Astrocyte (in vitro differentiated cells and primary cell): ENCODE results near the gene CIBAR2. TPM values are rescaled to one million over a fixed set of nuclear protein-coding genes. Genes with fewer than 3 reads are reported as not detected.

Source experiments
- DNase-seq: peaks from one replicate; pipeline ENCODE4 v3.0.0-alpha.2; 2010; ENCODE audit warnings: low read depth
- FAIRE-seq: peaks from 2 replicates; lab custom pipeline; 2011; peaks lifted over from hg19 to GRCh38; lab: Jason Lieb, UNC
- H2AFZ ChIP-seq: 2 replicates; pipeline ENCODE4 v1.6.0; 2012; ENCODE audit warnings: low read depth, low read length, inconsistent platforms
- H3K27ac ChIP-seq: 2 replicates; pipeline ENCODE4 v1.5.1; 2011; ENCODE audit warnings: low read depth, low read length, inconsistent platforms
- H3K27me3 ChIP-seq: 2 replicates; pipeline ENCODE4 v1.6.0; 2011; ENCODE audit warnings: low read length, inconsistent platforms; ENCODE audit not compliant: insufficient read depth
- H3K36me3 ChIP-seq: 2 replicates; pipeline ENCODE4 v1.5.1; 2011; ENCODE audit warnings: low read length, inconsistent platforms; ENCODE audit not compliant: insufficient read depth
- H3K4me1 ChIP-seq: 2 replicates; pipeline ENCODE4 v1.5.1; 2011; ENCODE audit warnings: low read length, inconsistent platforms; ENCODE audit not compliant: insufficient read depth
- H3K4me2 ChIP-seq: 2 replicates; pipeline ENCODE4 v1.6.0; 2012; ENCODE audit warnings: low read length, inconsistent platforms
- H3K4me3 ChIP-seq: 2 replicates; pipeline ENCODE4 v1.5.1; 2011; ENCODE audit warnings: low read depth, mild to moderate bottlenecking, low read length, inconsistent platforms; ENCODE audit not compliant: insufficient read depth
- H3K79me2 ChIP-seq: 2 replicates; pipeline ENCODE4 v1.6.0; 2012; ENCODE audit warnings: mild to moderate bottlenecking, low read length, inconsistent platforms; ENCODE audit not compliant: insufficient read depth
- H3K9ac ChIP-seq: 2 replicates; pipeline ENCODE4 v1.6.0; 2012; ENCODE audit warnings: mild to moderate bottlenecking, low read length, inconsistent platforms
- H3K9me3 ChIP-seq: 2 replicates; pipeline ENCODE4 v1.5.1; 2012; ENCODE audit warnings: low read depth, mild to moderate bottlenecking, low read length, inconsistent platforms; ENCODE audit not compliant: insufficient read depth
- H4K20me1 ChIP-seq: 2 replicates; pipeline ENCODE4 v1.6.0; 2012; ENCODE audit warnings: low read length, inconsistent platforms; ENCODE audit not compliant: insufficient read depth
- H3K27ac Mint-ChIP-seq: one replicate; pipeline ENCODE4 v1.8.0; 2021; ENCODE audit warnings: mild to moderate bottlenecking, mixed read lengths; ENCODE audit not compliant: unreplicated experiment
- H3K27me3 Mint-ChIP-seq: one replicate; pipeline ENCODE4 v1.8.0; 2021; ENCODE audit warnings: low read depth, mixed read lengths; ENCODE audit not compliant: unreplicated experiment
- H3K36me3 Mint-ChIP-seq: one replicate; pipeline ENCODE4 v1.8.0; 2021; ENCODE audit warnings: low read depth, mixed read lengths; ENCODE audit not compliant: unreplicated experiment
- H3K4me1 Mint-ChIP-seq: one replicate; pipeline ENCODE4 v1.8.0; 2021; ENCODE audit warnings: low read depth, mixed read lengths; ENCODE audit not compliant: unreplicated experiment
- H3K4me3 Mint-ChIP-seq: one replicate; pipeline ENCODE4 v1.8.0; 2021; ENCODE audit warnings: mild to moderate bottlenecking, moderate library complexity, mixed read lengths; ENCODE audit not compliant: unreplicated experiment
- H3K9me3 Mint-ChIP-seq: one replicate; pipeline ENCODE4 v1.8.0; 2021; ENCODE audit warnings: mild to moderate bottlenecking, mixed read lengths; ENCODE audit not compliant: unreplicated experiment
- CTCF ChIP-seq: IDR thresholded peaks from 2 replicates; pipeline ENCODE4 v1.5.1; 2011; ENCODE audit warnings: low read depth, mild to moderate bottlenecking, inconsistent platforms, low read length, moderate library complexity; ENCODE audit not compliant: insufficient read depth
- EZH2 ChIP-seq: IDR thresholded peaks from 2 replicates; pipeline ENCODE4 v1.6.1; 2012; ENCODE audit warnings: mild to moderate bottlenecking, low read length, inconsistent platforms; ENCODE audit not compliant: insufficient read depth
- total RNA-seq: library from RNA; stranded (reverse); gene quantifications from 2 replicates; pipeline ENCODE4 v1.2.1, GENCODE V29; 2021

CIBAR2 gene
- total RNA-seq, 1 donor from 2014 or later: not detected

GRCh38 chr16:85157813-85158742 lies 45.8 kb upstream of the CIBAR2 start:
- peak overlapping the region; percentile 31 for H3K4me3 Mint-ChIP-seq
- Histone ChIP-seq H3K4me2 (no peak overlapping the region), H3K27ac (no peak overlapping the region), H3K4me1 (peaks cover 20% of the 10 kb centered on the region), H2AFZ (no peak overlapping the region), H3K27me3 (no peaks in the 10 kb centered on the region), H3K79me2 (no peaks in the 10 kb centered on the region), H3K36me3 (no peaks in the 10 kb centered on the region), H4K20me1 (no peaks in the 10 kb centered on the region), H3K4me3 (no peak overlapping the region), H3K9ac (no peak overlapping the region), H3K9me3 (no peaks in the 10 kb centered on the region)
- H3K4me1 Mint-ChIP-seq: peaks cover 24% of the 10 kb centered on the region
- no peaks in the 10 kb centered on the region for H3K36me3 Mint-ChIP-seq
- TF ChIP-seq EZH2 (no peak), CTCF (no peak)
- peak overlapping the region; percentile 58 for H3K27ac Mint-ChIP-seq
- FAIRE-seq (no peak), DNase-seq (no peak)
- no peaks in the 10 kb centered on the region for H3K9me3 Mint-ChIP-seq
- peaks cover 5% of the 10 kb centered on the region for H3K27me3 Mint-ChIP-seq

DNA sequence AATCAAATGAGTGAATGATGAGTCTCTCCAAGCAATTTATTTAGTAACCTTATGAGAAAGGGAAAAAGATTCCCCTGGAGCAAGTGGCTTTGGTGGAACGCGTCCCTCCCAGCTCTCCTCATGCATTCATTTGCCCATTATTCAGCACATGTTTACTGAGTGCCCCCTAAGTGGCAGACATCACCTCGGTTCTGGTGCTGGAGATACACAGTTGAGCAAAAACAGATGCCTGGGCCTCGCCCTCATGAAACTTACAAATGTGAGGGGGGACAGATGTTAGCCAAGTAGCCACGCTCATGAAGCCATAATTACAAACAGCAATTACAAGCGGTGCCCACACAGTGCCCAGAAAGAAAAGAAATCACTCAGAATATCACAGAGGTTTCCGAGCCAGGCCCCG lies 45.1 kb upstream of the CIBAR2 start:
- Histone ChIP-seq H3K79me2 (no peaks in the 10 kb centered on the region), H3K27ac (no peak overlapping the region), H3K9me3 (no peaks in the 10 kb centered on the region), H3K36me3 (no peaks in the 10 kb centered on the region), H3K27me3 (no peaks in the 10 kb centered on the region), H2AFZ (no peak overlapping the region), H3K4me1 (peaks cover 13% of the 10 kb centered on the region), H4K20me1 (no peaks in the 10 kb centered on the region), H3K9ac (no peak overlapping the region), H3K4me2 (no peak overlapping the region), H3K4me3 (no peak overlapping the region)
- DNase-seq (no peak), FAIRE-seq (no peak)
- Mint-ChIP-seq H3K27me3 (peaks cover 5% of the 10 kb centered on the region), H3K9me3 (no peaks in the 10 kb centered on the region), H3K27ac (peak overlapping the region; percentile 16), H3K4me3 (peak overlapping the region; percentile 31), H3K36me3 (no peaks in the 10 kb centered on the region), H3K4me1 (peaks cover 21% of the 10 kb centered on the region)
- TF ChIP-seq CTCF: no peak
- no peak for TF ChIP-seq EZH2

DNA sequence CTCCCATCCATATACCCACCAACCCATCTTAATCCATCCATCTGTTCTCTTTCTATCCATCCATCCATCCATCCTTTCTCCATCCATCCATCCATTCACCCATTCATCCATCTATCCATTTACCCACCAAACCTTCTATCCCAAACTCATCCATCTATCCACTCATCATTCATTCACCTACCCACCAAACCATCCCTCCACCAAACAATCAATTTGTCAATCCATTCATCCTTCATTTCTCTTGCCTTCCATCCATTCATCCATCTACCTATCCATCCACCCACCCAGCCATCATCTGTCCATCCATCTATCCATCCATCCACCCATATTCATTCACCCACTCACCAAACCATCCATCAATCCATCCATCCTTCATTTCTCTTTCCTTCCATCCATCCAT lies 44.6 kb upstream of the CIBAR2 start:
- H3K27ac ChIP-seq: no peak overlapping the region
- peaks cover 13% of the 10 kb centered on the region for H3K4me1 ChIP-seq
- no peak overlapping the region for H2AFZ ChIP-seq
- DNase-seq: no peak
- H3K4me2 ChIP-seq: no peak overlapping the region
- no peak overlapping the region for H3K4me3 ChIP-seq
- H3K27me3 ChIP-seq: no peaks in the 10 kb centered on the region
- H3K9ac ChIP-seq: no peak overlapping the region
- Mint-ChIP-seq H3K4me1 (peaks cover 16% of the 10 kb centered on the region), H3K27ac (no peak overlapping the region), H3K4me3 (no peak overlapping the region), H3K9me3 (no peaks in the 10 kb centered on the region), H3K36me3 (no peaks in the 10 kb centered on the region), H3K27me3 (peaks cover 5% of the 10 kb centered on the region)
- TF ChIP-seq EZH2 (no peak), CTCF (no peak)
- no peaks in the 10 kb centered on the region for H3K36me3 ChIP-seq
- H3K79me2 ChIP-seq: no peaks in the 10 kb centered on the region
- FAIRE-seq: no peak
- no peaks in the 10 kb centered on the region for H4K20me1 ChIP-seq
- H3K9me3 ChIP-seq: no peaks in the 10 kb centered on the region
